ENCODE measurements around the gene GIMD1. TPM values are rescaled to one million over a fixed set of nuclear protein-coding genes. Genes with fewer than 3 reads are reported as not detected.

The GIMD1 gene
- total and polyA plus RNA-seq, 9 of the 15 experiments (the other 6 are each of a cell fraction or from before 2014, with no cell fraction given) = not detected

DNA sequence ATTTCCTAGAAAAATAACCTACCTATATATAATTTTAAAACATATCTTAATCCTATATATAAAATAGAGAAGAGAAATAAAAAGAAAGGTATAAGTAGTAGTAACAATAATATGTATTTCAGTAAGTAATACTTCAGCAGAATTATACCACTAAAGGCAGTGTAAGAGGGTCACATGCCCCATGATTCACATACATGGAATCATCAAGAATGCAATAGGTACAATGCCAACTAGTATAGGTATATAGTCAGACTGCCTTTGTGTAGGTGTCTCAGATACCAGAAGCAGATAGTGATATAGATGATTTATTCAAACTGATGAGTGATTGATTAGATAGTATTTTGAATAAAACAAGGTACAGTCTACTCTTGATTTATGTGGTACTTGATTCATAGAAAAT lies 42.8 kb downstream of the GIMD1 start:
- in situ Hi-C loops (cut with MboI) (no loop called here), intact Hi-C loops (cut with micrococcal nuclease) (no loop called here)
- Histone ChIP-seq H2AFZ (ENCODE audit: low read depth, low read length) (no peak overlapping the region), H3K36me3 (ENCODE audit: control insufficient read depth, insufficient read depth, low read length) (peaks cover 72% of the 10 kb centered on the region), H3K4me2 (ENCODE audit: insufficient read depth, low read length) (no peak overlapping the region), H3K4me1 (replicated peaks in 1 of 2; ENCODE audit: control insufficient read depth in 2 of 2, insufficient read depth in 2 of 2, low read length in 2 of 2) (peaks cover 0 to 3% of the 10 kb centered on the region in 2 experiments; a peak in 1 of 5 replicates), H3K79me2 (ENCODE audit: control insufficient read depth, insufficient read depth, low read length) (peaks cover 31% of the 10 kb centered on the region), H4K20me1 (replicated peaks; ENCODE audit: control insufficient read depth, insufficient read depth, low read length) (no peaks in the 10 kb centered on the region), H3K27me3 (ENCODE audit: control insufficient read depth in 2 of 2, insufficient read depth in 2 of 2, low read length in 2 of 2) (no peaks in the 10 kb centered on the region), H3K9ac (ENCODE audit: insufficient read depth in 1 of 2, low read depth in 2 of 2, low read length in 2 of 2) (no peak overlapping the region), H3K9me1 (ENCODE audit: control insufficient read depth, insufficient read depth, low read length) (no peaks in the 10 kb centered on the region), H3K4me3 (no peak overlapping the region), H3K9me3 (replicated peaks; ENCODE audit: control insufficient read depth, insufficient read depth, low read depth, low read length) (no peaks in the 10 kb centered on the region), H3K27ac (ENCODE audit: extremely low read depth, low read depth, low read length) (no peak overlapping the region)
- no peak for ATAC-seq
- no peak for FAIRE-seq
- no peak for DNase-seq (ENCODE audit: extremely low read depth in 1 of 4, low spot score in 3 of 4)
- TF ChIP-seq, protein P1, sequence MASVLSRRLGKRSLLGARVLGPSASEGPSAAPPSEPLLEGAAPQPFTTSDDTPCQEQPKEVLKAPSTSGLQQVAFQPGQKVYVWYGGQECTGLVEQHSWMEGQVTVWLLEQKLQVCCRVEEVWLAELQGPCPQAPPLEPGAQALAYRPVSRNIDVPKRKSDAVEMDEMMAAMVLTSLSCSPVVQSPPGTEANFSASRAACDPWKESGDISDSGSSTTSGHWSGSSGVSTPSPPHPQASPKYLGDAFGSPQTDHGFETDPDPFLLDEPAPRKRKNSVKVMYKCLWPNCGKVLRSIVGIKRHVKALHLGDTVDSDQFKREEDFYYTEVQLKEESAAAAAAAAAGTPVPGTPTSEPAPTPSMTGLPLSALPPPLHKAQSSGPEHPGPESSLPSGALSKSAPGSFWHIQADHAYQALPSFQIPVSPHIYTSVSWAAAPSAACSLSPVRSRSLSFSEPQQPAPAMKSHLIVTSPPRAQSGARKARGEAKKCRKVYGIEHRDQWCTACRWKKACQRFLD (CRISPR knock-in tag; IDR thresholded peaks at IDR 0.05) = no peak
- ChIA-PET CTCF (ENCODE audit: low intra/inter-chr PET ratio) (no interaction called here), POLR2A (no interaction called here)
- no TSS peak for BruUV-seq (replicated peaks)

DNA sequence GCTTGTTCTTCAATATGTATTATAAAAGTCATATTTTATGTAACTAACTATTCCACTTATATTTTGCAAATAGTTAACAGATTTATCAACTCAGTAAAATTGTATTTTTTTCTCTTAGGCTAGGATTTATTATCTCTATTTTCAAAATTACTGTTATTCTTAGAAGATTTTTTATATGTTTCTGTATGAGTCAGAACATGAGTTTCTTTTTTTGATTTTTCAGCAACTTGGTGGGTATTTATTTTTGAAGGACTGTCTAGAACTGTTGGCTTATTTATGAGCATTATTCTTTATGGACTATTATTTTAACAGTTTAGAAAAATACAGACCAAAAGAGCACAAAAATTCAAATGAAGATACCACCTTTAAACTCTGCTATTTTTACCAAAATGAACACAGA lies 45.5 kb downstream of the GIMD1 start:
- Histone ChIP-seq H3K9me3 (replicated peaks; ENCODE audit: control insufficient read depth, insufficient read depth, low read depth, low read length) (no peaks in the 10 kb centered on the region), H3K4me3 (no peak overlapping the region), H3K27ac (ENCODE audit: extremely low read depth, low read depth, low read length) (no peak overlapping the region), H3K9ac (ENCODE audit: insufficient read depth in 1 of 2, low read depth in 2 of 2, low read length in 2 of 2) (no peak overlapping the region), H4K20me1 (replicated peaks; ENCODE audit: control insufficient read depth, insufficient read depth, low read length) (no peaks in the 10 kb centered on the region), H3K27me3 (ENCODE audit: control insufficient read depth in 2 of 2, insufficient read depth in 2 of 2, low read length in 2 of 2) (no peaks in the 10 kb centered on the region), H3K4me1 (replicated peaks in 1 of 2; ENCODE audit: control insufficient read depth in 2 of 2, insufficient read depth in 2 of 2, low read length in 2 of 2) (peaks cover 0 to 3% of the 10 kb centered on the region in 2 experiments; a peak in 1 of 5 replicates), H3K4me2 (ENCODE audit: insufficient read depth, low read length) (no peak overlapping the region), H2AFZ (ENCODE audit: low read depth, low read length) (no peak overlapping the region), H3K36me3 (ENCODE audit: control insufficient read depth, insufficient read depth, low read length) (peaks cover 56% of the 10 kb centered on the region), H3K9me1 (ENCODE audit: control insufficient read depth, insufficient read depth, low read length) (no peaks in the 10 kb centered on the region), H3K79me2 (ENCODE audit: control insufficient read depth, insufficient read depth, low read length) (peaks cover 56% of the 10 kb centered on the region)
- POLR2A ChIA-PET = no interaction called here
- DNase-seq (ENCODE audit: extremely low read depth in 1 of 4, low spot score in 3 of 4) (no peak), FAIRE-seq (no peak), ATAC-seq (no peak)
- intact Hi-C loops (cut with micrococcal nuclease) = no loop called here
- CTCF ChIA-PET (ENCODE audit: low intra/inter-chr PET ratio) = no interaction called here
- BruUV-seq (replicated peaks) = no TSS peak
- in situ Hi-C loops (cut with MboI) = loop anchor here (25.0 kb wide), 1 partner anchor 1389 kb away; the partner anchor contains the start of gene PAPSS1
- TF ChIP-seq CBX2 (IDR thresholded peaks at IDR 0.05; ENCODE audit: insufficient read depth, low read length, poor library complexity, severe bottlenecking) (no peak), RBM14 (IDR thresholded peaks at IDR 0.05; ENCODE audit: borderline replicate concordance, insufficient read depth, low read depth, low read length) (no peak), ZNF780A (CRISPR knock-in tag; IDR thresholded peaks at IDR 0.05) (no peak), POLR2AphosphoS2 (IDR thresholded peaks at IDR 0.05; ENCODE audit: low read length) (no peak), XRCC4 (IDR thresholded peaks at IDR 0.05; ENCODE audit: extremely low read depth, insufficient read depth, insufficient read length) (no peak), TARDBP (IDR thresholded peaks at IDR 0.05) (no peak), SMARCB1 (IDR thresholded peaks at IDR 0.05; ENCODE audit: insufficient read length, low read depth) (no peak)
- TF ChIP-seq, protein P2, sequence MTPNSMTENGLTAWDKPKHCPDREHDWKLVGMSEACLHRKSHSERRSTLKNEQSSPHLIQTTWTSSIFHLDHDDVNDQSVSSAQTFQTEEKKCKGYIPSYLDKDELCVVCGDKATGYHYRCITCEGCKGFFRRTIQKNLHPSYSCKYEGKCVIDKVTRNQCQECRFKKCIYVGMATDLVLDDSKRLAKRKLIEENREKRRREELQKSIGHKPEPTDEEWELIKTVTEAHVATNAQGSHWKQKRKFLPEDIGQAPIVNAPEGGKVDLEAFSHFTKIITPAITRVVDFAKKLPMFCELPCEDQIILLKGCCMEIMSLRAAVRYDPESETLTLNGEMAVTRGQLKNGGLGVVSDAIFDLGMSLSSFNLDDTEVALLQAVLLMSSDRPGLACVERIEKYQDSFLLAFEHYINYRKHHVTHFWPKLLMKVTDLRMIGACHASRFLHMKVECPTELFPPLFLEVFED (CRISPR knock-in tag; conservative IDR thresholded peaks at IDR 0.05) = no peak
- TF ChIP-seq, protein P3, sequence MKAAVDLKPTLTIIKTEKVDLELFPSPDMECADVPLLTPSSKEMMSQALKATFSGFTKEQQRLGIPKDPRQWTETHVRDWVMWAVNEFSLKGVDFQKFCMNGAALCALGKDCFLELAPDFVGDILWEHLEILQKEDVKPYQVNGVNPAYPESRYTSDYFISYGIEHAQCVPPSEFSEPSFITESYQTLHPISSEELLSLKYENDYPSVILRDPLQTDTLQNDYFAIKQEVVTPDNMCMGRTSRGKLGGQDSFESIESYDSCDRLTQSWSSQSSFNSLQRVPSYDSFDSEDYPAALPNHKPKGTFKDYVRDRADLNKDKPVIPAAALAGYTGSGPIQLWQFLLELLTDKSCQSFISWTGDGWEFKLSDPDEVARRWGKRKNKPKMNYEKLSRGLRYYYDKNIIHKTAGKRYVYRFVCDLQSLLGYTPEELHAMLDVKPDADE (conservative IDR thresholded peaks at IDR 0.05; ENCODE audit: control insufficient read depth, low read depth, low read length) = no peak

Data from K562 (cell line).